GM12874 (cell line): ENCODE measurements around the gene LMOD2.

Source experiments
- TF ChIP-seq, protein P1 (sequence below): IDR thresholded peaks from 2 replicates; pipeline ENCODE4 v1.5.1; 2011; ENCODE audit warnings: low read depth, mild to moderate bottlenecking, control low read depth, low read length, moderate library complexity; ENCODE audit not compliant: insufficient read depth

LMOD2 gene

GRCh38 chr7:123621707-123622106 lies 34.0 kb upstream of the LMOD2 start:
- TF ChIP-seq, protein P1, sequence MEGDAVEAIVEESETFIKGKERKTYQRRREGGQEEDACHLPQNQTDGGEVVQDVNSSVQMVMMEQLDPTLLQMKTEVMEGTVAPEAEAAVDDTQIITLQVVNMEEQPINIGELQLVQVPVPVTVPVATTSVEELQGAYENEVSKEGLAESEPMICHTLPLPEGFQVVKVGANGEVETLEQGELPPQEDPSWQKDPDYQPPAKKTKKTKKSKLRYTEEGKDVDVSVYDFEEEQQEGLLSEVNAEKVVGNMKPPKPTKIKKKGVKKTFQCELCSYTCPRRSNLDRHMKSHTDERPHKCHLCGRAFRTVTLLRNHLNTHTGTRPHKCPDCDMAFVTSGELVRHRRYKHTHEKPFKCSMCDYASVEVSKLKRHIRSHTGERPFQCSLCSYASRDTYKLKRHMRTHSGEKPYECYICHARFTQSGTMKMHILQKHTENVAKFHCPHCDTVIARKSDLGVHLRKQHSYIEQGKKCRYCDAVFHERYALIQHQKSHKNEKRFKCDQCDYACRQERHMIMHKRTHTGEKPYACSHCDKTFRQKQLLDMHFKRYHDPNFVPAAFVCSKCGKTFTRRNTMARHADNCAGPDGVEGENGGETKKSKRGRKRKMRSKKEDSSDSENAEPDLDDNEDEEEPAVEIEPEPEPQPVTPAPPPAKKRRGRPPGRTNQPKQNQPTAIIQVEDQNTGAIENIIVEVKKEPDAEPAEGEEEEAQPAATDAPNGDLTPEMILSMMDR, result no peak

GRCh38 chr7:123622660-123623386 lies 32.8 kb upstream of the LMOD2 start:
- TF ChIP-seq, protein P1, result no peak

GRCh38 chr7:123624527-123625183 lies 31.0 kb upstream of the LMOD2 start:
- TF ChIP-seq, protein P1, result peak; percentile 79

- TF ChIP-seq, protein P1, result no peak
These were observed 30.4 kb upstream of the LMOD2 start for GRCh38 chr7:123625254-123625653.

DNA sequence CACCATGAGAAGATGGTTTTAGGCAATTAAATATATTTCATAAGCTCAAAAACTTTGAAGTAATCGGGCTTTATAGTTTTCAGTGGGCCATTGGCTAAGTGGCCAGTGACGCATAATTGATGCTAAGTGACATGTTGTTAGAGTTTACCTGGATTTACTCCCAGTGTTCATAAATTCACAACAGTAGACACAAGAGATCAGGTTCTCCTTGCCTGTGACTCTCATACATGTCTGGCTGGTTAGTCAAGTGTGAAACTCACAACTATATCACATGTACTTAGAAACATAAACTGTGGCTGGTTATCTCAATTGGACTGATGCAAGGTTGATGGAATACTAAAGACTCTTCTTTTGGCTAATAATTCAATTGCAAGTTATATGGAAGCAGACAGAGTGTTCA lies 27.8 kb upstream of the LMOD2 start:
- TF ChIP-seq, protein P1, result no peak

DNA sequence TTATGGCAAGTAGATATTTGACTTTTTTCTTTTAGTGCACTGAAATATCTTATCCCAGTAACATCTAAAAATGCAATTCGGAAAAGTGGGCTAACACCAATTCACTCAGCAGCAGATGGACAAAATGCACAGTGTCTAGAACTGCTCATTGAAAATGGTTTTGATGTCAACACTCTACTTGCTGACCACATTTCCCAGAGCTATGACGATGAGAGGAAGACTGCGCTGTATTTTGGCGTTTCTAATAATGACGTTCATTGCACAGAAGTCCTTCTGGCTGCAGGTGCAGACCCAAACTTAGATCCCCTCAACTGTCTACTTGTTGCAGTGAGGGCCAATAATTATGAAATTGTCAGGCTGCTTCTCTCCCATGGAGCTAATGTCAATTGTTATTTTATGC lies 26.8 kb upstream of the LMOD2 start:
- TF ChIP-seq, protein P1, result no peak

- TF ChIP-seq, protein P1, result no peak
These were observed 26.4 kb upstream of the LMOD2 start for GRCh38 chr7:123629281-123629680.
